Transverse colon (tissue), 4 donors: ENCODE results near the gene ALG3. TPM values are rescaled to one million over a fixed set of nuclear protein-coding genes. Genes with fewer than 3 reads are reported as not detected.
"Not testable (repeated sequence)": the region's sequence is repeated elsewhere in the genome, so short reads cannot be mapped to it uniquely, and the experiment has no call there.

Source experiments
- DNase-seq: peaks from one replicate; pipeline ENCODE4 v3.0.0-alpha.2; 2019
- H3K27ac ChIP-seq, 4 donors: fragments of 200-600 bp; sonication (generic); 2 replicates each; pipeline ENCODE4 v1.5.1; 2016 to 2018; ENCODE audit warnings: inconsistent platforms in 4 of 4
- H3K27me3 ChIP-seq: fragments of 200-600 bp; sonication (generic); 2 replicates; pipeline ENCODE4 v1.5.1; 2017; ENCODE audit warnings: inconsistent platforms
- H3K36me3 ChIP-seq, 4 donors: fragments of 200-600 bp; sonication (generic); 2 replicates each; pipeline ENCODE4 v1.5.1; 2017 to 2019; ENCODE audit warnings: inconsistent platforms in 4 of 4
- H3K4me1 ChIP-seq, 4 donors: fragments of 200-600 bp; sonication (generic); 2 replicates each; pipeline ENCODE4 v1.5.1; 2017 to 2020; ENCODE audit warnings: inconsistent platforms in 4 of 4
- H3K4me3 ChIP-seq, 4 donors: fragments of 200-600 bp; sonication (generic); 1 replicate in 1 of 4; 2 replicates in 3 of 4; pipeline versions ENCODE4 v1.5.1 to v1.6.1; 2017 to 2019; ENCODE audit warnings: inconsistent platforms in 4 of 4
- H3K9me3 ChIP-seq, 2 donors: fragments of 200-600 bp; sonication (generic); 2 replicates each; pipeline ENCODE4 v1.5.1; 2017 to 2019; ENCODE audit warnings: inconsistent platforms in 2 of 2
- EP300 ChIP-seq: sonication (generic); formaldehyde crosslinking; IDR thresholded peaks from one replicate; pipeline ENCODE4 v1.6.1; 2017; ENCODE audit warnings: antibody characterized with exemption, low read depth
- POLR2A ChIP-seq: fragments of 450-650 bp; IDR thresholded peaks from one replicate; pipeline ENCODE4 v1.6.1; 2016; ENCODE audit warnings: antibody characterized with exemption, mild to moderate bottlenecking, moderate library complexity
- POLR2AphosphoS5 ChIP-seq, 3 donors: sonication (generic); formaldehyde crosslinking; IDR thresholded peaks; one replicate each; pipeline ENCODE4 v1.6.1; 2016; ENCODE audit warnings: antibody characterized with exemption in 3 of 3
- WGBS, 2 donors: methylation state at CpG; one replicate each; pipeline ENCODE4 v1.1.5; 2018; ENCODE audit warnings: low coverage in 1 of 2; 5-methylcytosine and 5-hydroxymethylcytosine counted together
- in situ Hi-C, 4 donors: fragments of 200-750 bp; cut with MboI; loops; one replicate each; pipeline versions ENCODE4 v1.15.0 to v1.15.1; 2017; ENCODE audit warnings: low sequenced_read_pairs in 3 of 4, low pct_ligation_motif_present in 1 of 4, low pct_unique_long_range_greater_than_20kb in 1 of 4
- intact Hi-C: fragments of 100-400 bp; cut with DNase I; formaldehyde crosslinking; loops from one replicate; pipeline ENCODE4 v1.15.1; 2023; ENCODE audit warnings: low total_unique reads
- total RNA-seq, 4 donors: library from RNA; depleted of rRNA; stranded (reverse); fragments of >200 nt; gene quantifications; one replicate each; pipeline ENCODE4 v1.1.0, GENCODE V29; 2016
- TF ChIP-seq, protein P1 (sequence below), 5 experiments: fragments of 200-600 bp in 3 of 5; fragments of 450-650 bp in 2 of 5; sonication (generic) in 3 of 5; IDR thresholded peaks; 1 replicate in 2 of 5; 2 replicates in 3 of 5; pipeline ENCODE4 v1.5.1; 2016 to 2017; ENCODE audit warnings: antibody characterized with exemption in 5 of 5, inconsistent platforms in 3 of 5, mild to moderate bottlenecking in 2 of 5, moderate library complexity in 1 of 5

Gene ALG3
- total RNA-seq, 4 donors from 2014 or later, result 37.3 to 67.3 (median 52.2) TPM

DNA sequence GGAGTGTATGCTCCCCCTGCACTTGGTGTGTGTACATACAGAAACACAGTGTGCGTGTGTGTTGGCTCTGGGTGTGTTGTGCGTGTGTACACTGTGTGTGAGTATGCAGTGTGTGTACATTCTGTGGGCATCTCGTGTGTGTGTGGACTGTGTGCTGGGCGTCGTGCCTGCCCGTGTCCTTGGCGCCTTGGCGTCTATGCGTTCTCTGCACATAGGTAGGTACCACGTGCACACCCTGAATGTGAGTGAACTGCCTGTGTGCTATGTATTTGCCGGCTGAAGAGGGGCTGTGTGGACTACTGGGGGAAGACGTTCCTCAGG, 26.6 kb upstream of the ALG3 start:
- WGBS, 2 donors, result 60 to 74% methylated on average over 1 to 12 of the region's 12 CpGs
- Histone ChIP-seq H3K27me3 (peaks cover 55% of the 10 kb centered on the region), H3K27ac (no peak overlapping the region)

DNA sequence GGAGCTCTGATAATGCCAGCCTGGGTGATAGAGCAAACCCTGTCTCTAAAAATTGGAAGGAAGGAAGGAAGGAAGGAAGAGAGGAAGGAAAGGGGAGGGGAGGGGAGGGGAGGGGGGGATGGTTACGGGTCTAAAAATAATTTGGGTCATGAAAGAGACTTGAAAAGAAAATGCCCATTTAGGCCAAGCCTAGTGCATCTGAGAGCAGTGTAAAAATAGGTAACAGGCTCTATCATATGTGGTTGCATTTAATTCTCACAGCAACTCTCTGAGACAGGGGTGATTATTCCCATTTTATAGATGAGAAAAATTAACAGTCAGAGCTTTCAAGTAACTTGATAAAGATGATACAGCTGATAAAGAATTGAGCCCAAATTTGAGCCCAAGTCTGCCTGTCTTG, 23.5 kb upstream of the ALG3 start:
- no peaks in the 10 kb centered on the region for H3K9me3 ChIP-seq
- no peak overlapping the region for H3K27ac ChIP-seq
- no peaks in the 10 kb centered on the region for H3K36me3 ChIP-seq
- in situ Hi-C loops (loop anchor here in 1 of 4 donors (25.0 kb wide), 1 partner anchor 385 kb away; the partner anchor contains the start of gene PARL), intact Hi-C loops (no loop called here)
- H3K4me1 ChIP-seq, result no peaks in the 10 kb centered on the region
- TF ChIP-seq, protein P1, sequence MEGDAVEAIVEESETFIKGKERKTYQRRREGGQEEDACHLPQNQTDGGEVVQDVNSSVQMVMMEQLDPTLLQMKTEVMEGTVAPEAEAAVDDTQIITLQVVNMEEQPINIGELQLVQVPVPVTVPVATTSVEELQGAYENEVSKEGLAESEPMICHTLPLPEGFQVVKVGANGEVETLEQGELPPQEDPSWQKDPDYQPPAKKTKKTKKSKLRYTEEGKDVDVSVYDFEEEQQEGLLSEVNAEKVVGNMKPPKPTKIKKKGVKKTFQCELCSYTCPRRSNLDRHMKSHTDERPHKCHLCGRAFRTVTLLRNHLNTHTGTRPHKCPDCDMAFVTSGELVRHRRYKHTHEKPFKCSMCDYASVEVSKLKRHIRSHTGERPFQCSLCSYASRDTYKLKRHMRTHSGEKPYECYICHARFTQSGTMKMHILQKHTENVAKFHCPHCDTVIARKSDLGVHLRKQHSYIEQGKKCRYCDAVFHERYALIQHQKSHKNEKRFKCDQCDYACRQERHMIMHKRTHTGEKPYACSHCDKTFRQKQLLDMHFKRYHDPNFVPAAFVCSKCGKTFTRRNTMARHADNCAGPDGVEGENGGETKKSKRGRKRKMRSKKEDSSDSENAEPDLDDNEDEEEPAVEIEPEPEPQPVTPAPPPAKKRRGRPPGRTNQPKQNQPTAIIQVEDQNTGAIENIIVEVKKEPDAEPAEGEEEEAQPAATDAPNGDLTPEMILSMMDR (IDR thresholded peaks at IDR 0.05), result no peak
- TF ChIP-seq EP300 (no peak), POLR2AphosphoS5 (IDR thresholded peaks at IDR 0.05) (no peak), POLR2A (no peak)
- no peak for DNase-seq
- peaks cover 74% of the 10 kb centered on the region for H3K27me3 ChIP-seq
- H3K4me3 ChIP-seq, result no peak overlapping the region
- 38 to 48% methylated on average over 1 of the region's 1 CpG for WGBS, 2 donors

More for the DNA sequence above, 26.6 kb upstream of the ALG3 start:
- Histone ChIP-seq H3K9me3 (no peaks in the 10 kb centered on the region), H3K4me3 (no peak overlapping the region), H3K4me1 (no peaks in the 10 kb centered on the region), H3K36me3 (no peaks in the 10 kb centered on the region)
- in situ Hi-C loops (no loop called here), intact Hi-C loops (no loop called here)
- TF ChIP-seq POLR2AphosphoS5 (IDR thresholded peaks at IDR 0.05) (no peak), EP300 (no peak), POLR2A (no peak)
- TF ChIP-seq, protein P1 (IDR thresholded peaks at IDR 0.05), result no peak
- DNase-seq, result no peak

DNA sequence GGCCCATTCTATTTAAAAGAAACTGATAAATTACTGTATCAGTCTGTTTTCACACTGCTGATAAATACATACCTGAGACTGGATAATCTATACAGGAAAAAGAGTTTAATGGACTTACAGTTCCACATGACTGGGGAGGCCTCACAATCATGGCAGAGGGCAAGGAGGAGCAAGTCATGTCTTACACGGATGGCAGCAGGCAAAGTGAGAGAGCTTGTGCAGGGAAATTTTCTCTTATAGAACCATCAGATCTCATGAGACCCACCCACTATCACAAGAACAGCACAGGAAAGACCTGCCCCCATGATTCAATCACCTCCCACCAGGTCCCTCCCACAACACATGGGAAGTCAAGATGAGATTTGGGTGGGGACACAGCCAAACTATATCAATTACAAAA, 18.5 kb upstream of the ALG3 start:
- in situ Hi-C loops, result loop anchor here in 1 of 4 donors (25.0 kb wide), 1 partner anchor 380 kb away; the partner anchor contains the start of gene PARL
- H3K9me3 ChIP-seq, H3K4me3 ChIP-seq, intact Hi-C loops, DNase-seq, H3K36me3 ChIP-seq, H3K4me1 ChIP-seq, H3K27ac ChIP-seq: not testable (repeated sequence)
- H3K27me3 ChIP-seq, result peaks cover 72% of the 10 kb centered on the region
- 81% methylated on average over 1 of the region's 1 CpG; no CpG with 5 or more reads in 1 of the 2 donors for WGBS, 2 donors

DNA sequence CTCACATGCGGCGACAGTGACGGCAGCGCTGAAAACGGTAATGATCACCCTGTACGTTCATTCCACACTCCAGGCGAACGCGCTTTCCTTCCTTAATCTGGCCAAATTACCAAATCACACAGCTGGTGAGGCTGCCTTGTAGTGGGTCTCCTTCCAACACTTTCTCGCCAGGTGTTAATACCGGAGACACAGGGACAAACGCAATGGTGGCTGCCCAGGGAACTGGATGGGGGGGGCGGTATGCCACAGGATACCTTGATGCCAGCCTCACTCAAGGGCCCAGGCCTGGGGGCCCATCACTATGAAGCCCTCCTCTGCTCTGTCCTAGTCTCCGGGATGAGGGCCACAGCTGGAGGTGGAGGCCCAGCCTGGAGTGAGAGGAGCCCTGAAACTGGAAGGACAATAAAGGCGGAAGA, 14.0 kb upstream of the ALG3 start:
- no peak for TF ChIP-seq EP300
- no peak for TF ChIP-seq POLR2A
- TF ChIP-seq POLR2AphosphoS5 (IDR thresholded peaks at IDR 0.05), result no peak
- TF ChIP-seq, protein P1 (IDR thresholded peaks at IDR 0.05), result no peak
- Histone ChIP-seq H3K27ac (no peak overlapping the region), H3K9me3 (no peaks in the 10 kb centered on the region), H3K27me3 (peaks cover 88% of the 10 kb centered on the region), H3K4me3 (no peak overlapping the region), H3K36me3 (no peaks in the 10 kb centered on the region), H3K4me1 (peaks cover 9 to 30% (median 28%) of the 10 kb centered on the region in 4 donors)
- WGBS, 2 donors, result 20% methylated on average over 15 of the region's 15 CpGs; no CpG with 5 or more reads in 1 of the 2 donors
- no peak for DNase-seq
- intact Hi-C loops, result no loop called here
- in situ Hi-C loops, result loop anchor here in 1 of 4 donors (25.0 kb wide), 1 partner anchor 375 kb away; the partner anchor contains the start of gene PARL
